GM20431 (cell line): ENCODE measurements around the gene CDC42BPG.

Experiments
- in situ Hi-C: fragments of 300-500 bp; cut with MseI, MboI; formaldehyde crosslinking; loops from one replicate; pipeline ENCODE4 v1.15.0; 2020; ENCODE audit warnings: low sequenced_read_pairs; ENCODE audit not compliant: unreplicated experiment

The CDC42BPG gene

DNA sequence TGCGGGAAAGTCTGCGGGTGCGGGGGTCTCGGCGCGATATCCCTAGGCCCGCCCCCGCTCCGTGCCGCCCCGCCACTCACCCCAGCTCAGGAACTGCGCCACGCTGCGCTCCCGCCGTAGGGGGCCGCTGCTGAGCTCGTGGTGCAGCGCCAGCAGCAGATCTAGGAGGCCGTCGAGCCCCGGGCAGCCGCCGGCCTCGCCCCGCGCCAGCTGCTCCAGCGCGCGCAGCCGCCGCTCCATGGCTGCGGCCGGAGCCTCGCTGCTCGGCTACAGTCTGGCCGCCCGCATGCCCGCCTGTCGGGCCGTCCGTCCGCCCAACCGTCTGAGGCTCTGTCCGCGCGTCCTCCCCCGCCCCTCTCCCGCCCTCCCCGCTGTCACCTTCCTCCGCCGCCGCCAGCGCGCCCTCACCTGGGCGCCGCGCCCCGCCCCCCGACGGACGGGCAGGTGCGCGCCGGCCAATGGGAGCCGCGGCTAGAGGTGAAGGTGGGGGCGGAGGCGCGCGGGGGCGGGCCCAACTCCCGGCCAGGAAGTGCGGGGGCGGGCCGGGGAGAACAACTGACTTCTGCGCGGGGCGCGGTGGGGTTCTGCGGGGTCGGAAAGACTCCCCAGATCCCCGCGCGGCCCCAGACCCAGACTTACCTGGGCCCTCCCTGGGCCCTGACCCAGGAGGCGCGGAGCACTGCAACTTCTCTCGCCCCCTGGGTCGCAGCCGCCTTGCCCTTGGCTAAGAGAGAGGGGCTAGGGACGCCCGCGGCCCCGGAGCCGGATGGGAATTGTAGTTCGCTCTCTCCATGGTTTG lies at the start of gene CDC42BPG:
Gene CDC42BPG, minus strand, starts transcription at position 324 of the 799 bp plus-strand sequence. Its CDS starts 84 bp downstream, at position 240.
- in situ Hi-C loops: loop anchor here (10.0 kb wide), 1 partner anchor 50 kb away; no protein-coding TSS in a partner anchor

DNA sequence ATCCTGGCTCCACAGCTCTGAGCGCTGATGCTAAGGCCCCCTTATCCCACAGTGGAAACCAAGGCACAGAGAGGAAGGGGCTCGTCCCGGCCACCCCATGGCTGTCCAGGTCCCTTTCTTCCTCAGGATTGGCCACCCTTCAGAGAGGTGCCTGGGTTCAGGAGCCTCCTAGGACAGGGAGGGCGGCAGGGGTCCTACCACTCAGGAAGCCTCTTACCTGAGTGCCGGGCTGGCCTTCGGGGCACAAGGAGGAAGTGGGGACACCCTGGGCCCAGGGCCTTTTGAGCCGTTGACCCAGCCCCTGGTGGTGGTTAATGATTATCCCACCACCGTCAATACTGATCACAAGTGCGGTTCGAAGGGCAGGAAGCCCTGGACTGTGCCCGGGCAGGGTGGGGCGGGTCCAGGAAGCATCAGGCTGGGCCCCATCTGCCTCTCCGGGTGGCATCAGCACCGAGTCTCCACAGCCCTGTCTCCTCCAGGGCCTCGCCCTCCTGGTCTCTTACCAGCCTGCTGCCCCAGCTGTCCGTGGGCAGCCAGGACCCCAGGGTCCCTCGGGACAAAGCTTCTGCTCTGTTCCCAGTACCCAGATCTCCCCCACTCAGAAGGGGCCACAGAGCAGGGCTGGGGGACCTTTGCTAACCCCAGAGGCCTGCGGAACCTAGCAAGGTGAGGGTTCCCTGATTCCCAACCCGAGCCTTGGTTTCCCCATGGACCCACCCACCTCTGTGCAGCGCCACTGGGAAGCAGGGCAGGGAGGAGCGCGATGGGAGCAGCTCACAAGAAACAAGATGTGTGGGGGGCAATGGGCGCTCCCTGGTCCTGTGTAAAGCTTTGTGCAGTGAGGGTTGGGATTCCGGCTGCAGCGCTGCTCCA lies 49.0 kb upstream of the CDC42BPG start:
- in situ Hi-C loops: loop anchor here (10.0 kb wide), 1 partner anchor 49 kb away; the partner anchor contains the start of gene CDC42BPG

GRCh38 chr11:64892838-64893193 lies 48.4 kb upstream of the CDC42BPG start:
- in situ Hi-C loops: loop anchor here (10.0 kb wide), 1 partner anchor 48 kb away; the partner anchor contains the start of gene CDC42BPG

- in situ Hi-C loops: loop anchor here (10.0 kb wide), 1 partner anchor 48 kb away; the partner anchor contains the start of gene CDC42BPG
Observed at GRCh38 chr11:64892411-64892831, 48.0 kb upstream of the CDC42BPG start.

- in situ Hi-C loops: loop anchor here (10.0 kb wide), 1 partner anchor 47 kb away; the partner anchor contains the start of gene CDC42BPG
Observed at GRCh38 chr11:64891880-64892279, 47.4 kb upstream of the CDC42BPG start.

GRCh38 chr11:64891215-64891848 lies 46.9 kb upstream of the CDC42BPG start:
- in situ Hi-C loops: loop anchor here (10.0 kb wide), 1 partner anchor 47 kb away; the partner anchor contains the start of gene CDC42BPG

- in situ Hi-C loops: loop anchor here (10.0 kb wide), 1 partner anchor 46 kb away; the partner anchor contains the start of gene CDC42BPG
Observed at GRCh38 chr11:64890522-64890939, 46.1 kb upstream of the CDC42BPG start.

- in situ Hi-C loops: no loop called here
Observed at GRCh38 chr11:64888729-64889511, 44.5 kb upstream of the CDC42BPG start.

DNA sequence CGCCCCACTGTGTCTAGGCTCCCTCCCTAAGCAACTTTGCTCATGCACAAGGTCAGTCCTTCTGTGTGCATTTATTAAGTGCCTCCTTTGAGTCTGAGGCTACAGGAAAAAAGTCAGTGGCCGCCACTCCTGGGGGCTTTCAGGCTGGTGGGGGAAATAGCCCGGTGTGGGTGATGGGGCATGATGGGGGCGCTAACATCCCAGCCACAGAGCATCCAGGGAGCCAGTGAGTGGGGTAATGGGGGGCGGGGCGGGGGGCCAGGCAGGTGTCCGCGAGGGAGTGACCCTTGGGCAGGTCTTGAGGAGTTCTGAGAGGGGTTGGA lies 43.9 kb upstream of the CDC42BPG start:
- in situ Hi-C loops: no loop called here

DNA sequence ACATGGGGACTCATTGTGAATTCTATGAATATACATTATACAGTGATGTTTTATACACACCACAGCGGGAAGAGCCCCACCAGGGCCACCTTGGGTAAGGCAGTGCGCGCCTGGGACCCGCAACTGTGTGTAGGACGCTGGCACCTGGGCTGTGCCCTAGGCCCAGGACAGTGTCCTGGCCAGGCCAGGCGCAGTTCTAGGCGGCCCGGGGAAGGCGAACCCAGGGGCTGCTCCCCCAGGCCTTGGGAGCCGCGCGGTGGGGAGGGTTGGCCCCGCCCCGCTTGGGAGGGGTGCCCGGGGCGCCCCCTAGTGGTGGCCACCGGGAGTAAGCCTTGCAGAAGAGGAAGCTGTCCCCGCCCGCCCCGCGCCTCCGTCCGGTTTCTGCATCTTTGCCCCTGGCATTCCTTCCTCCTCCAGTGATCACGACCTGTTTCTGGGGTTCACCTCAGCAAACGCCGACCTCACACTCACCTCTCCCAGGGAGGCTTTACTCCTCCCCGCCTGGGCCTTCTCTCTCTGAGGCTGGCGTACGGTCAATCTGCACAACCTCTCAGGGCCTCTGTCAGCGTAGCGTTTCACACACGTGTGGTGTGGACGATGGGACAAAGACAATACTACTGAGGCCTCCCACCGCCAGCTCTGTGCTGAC lies 43.4 kb upstream of the CDC42BPG start:
- in situ Hi-C loops: no loop called here

DNA sequence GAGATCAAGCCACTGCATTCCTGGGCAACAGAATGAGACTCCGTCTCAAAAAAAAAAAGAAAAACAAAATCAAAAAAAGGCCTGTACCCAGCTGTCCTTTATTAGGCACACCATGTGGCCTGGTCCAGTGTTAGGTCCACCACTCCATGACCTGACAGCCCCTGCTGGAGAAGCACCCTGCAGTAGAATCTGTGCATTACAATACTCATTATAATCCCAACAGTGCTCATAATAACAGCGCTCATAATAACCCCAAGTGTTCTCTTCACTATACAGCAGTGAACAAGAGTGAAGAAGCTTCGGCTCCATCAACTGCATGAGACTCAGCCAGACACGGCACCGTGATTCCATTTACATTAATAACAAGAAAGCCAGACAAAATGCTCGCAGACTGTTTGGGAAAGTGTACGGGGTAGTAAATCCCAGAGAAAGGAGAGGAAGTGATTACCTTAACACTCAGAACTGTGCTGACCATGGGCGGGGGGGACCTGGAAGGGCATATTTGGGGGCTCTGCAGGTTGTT lies 42.8 kb upstream of the CDC42BPG start:
- in situ Hi-C loops: no loop called here

- in situ Hi-C loops: no loop called here
Observed at GRCh38 chr11:64885367-64886286, 41.2 kb upstream of the CDC42BPG start.

GRCh38 chr11:64884019-64884418 lies 39.6 kb upstream of the CDC42BPG start:
- in situ Hi-C loops: no loop called here

- in situ Hi-C loops: no loop called here
Observed at GRCh38 chr11:64883575-64883974, 39.1 kb upstream of the CDC42BPG start.

DNA sequence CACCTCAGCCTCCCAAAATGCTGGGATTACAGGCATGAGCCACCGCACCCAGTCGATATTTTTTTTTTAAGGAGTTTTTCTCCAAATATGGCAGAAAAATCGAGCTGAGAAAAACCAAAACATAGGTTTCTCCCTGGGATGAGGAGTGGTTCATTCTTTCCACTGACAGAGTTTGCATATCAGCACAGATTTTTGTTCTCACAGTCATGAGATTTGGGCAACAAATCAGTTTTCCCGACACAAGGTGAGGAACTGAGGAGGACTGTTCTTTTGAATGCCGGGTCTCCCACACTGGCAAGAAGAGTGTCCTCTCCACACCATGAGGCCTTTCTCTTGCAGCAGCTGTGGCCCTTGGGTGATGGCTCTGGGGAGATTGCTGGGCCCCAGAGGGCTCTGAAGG lies 37.8 kb upstream of the CDC42BPG start:
- in situ Hi-C loops: no loop called here

DNA sequence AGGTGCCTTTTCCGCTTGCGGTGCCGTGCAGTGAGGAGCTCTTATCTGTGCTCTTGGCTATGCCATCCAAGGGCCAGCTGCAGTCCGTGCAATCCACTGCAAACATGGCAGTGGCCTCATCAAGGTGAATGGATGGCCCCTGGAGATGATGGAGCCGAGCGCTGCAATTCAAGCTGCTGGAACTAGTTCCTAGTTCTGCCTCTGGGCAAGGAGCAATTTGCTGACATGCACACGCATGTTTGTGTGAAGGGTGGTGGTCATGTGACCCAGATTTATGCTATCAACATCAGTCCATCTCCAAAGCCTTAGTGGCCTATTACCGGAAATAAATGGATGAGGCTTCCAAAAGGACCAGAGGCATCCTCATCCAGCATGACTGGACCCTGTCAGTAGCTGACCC lies 37.0 kb upstream of the CDC42BPG start:
- in situ Hi-C loops: no loop called here

GRCh38 chr11:64880240-64881001 lies 36.0 kb upstream of the CDC42BPG start:
- in situ Hi-C loops: no loop called here
